NCI-H146 (cell line): ENCODE results near the gene LONRF2.

Experiments
- DNase-seq: peaks from one replicate; lab custom pipeline; 2025; lab: John Stamatoyannopoulos, UW

Gene LONRF2

GRCh38 chr2:100275200-100275589, 47.1 kb downstream of the LONRF2 start:
- no peak for DNase-seq

DNA sequence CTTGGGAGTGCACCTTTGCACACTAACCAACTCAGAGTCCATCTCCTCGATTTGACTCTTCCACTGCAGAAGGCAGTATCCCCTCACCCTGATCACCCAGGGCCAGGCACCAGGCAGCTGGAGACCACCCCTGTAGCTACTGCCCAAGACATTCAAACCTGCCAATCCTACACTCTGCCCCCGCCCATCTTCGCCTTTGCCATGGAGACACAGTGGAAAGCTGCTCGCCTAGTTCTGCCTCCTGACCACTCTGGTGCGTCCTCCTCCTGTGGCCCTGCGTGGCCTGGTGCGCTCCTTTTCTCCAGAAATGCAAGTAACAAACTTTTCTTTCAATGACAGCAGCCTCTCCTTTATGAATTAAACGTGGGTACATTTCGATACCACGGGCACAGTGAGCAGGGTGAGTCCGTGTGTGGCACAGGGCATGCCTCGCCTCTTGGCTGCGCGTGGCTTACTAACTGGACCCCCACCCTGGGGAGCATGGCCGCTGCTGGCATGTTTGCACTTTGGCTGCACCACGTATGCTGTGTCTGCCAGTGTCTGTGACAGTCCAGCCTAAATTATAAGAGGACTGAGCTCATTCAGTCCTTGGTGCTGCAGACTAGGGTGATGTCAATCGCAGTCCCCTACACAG, 47.6 kb downstream of the LONRF2 start:
- no peak for DNase-seq

DNA sequence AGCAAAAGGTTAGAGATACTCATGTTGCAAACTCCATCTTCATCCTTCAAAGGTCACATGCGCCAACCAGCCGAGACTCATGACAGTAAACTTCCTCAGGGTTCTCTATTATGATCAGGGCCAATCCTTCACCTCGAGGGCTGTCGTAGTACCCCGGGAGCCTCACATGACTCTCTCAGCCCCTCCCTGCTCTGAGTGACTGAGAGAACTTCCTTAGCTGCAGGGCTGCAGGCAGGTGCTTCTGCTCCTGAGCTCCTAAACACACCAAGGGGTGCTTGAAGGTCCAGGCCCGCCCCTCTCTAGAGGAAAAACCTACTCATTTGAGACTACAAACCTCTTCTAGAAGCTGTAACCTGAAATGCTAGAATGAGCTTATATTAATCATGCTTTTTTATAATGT, 48.2 kb downstream of the LONRF2 start:
- DNase-seq: no peak

DNA sequence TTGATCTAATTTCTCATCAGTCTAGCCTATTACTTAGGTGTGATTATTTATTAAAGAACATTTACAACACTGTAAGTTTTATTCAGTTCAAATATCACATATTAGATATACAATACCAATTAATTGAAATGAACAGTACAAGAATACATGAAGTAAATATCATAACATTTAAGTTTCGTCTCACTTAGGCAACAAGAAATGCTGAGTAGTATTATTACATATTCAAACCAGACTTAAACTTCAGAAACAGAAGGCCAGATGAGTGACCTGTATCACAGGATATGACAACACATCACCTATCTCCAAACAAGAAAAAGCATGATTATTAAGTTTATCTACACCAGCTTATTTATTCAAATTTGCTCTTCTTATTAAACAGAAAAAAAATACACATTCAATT, 48.9 kb downstream of the LONRF2 start:
- DNase-seq: no peak

DNA sequence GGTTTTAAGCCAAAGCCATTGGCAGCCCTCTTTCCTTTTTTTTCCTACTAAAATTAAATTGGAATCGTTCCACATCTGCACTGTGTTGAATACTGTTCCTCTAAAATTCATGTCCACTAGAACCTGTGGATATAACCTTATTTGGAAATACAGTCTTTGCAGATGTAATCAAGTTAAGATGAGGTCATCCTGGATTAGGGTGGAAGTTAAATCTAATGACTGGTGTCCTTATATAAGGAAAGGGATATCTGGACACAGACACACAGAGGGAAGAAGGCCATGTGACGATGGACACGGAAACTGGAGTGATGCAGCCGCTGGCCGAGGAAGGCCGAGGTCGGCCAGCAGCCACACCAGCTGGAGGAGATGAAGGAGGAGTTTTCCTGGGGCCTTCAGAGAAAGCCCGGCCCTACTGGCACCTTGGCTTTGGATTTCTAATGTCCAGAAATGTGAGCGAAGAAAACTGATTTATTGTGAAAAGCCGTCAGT, 49.4 kb downstream of the LONRF2 start:
- DNase-seq: no peak

DNA sequence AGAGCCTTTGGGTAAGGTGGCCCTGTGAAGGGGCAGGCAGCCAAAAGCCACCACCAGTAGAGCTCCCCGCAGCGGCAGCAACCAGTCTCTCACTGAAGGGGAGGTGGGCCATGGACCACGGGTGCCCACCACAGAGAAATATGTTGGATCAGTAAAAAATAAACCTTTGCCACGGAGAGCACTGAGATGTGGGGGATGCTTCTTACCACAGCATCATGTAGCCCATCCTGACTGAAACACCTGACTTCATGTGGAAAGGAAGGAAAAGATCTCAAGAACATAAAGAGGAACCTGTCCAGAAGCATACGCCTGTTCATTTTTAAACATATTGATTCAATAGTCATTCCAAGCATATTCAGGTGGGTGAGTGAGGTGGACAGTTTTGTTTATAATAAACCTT, 51.1 kb downstream of the LONRF2 start:
- no peak for DNase-seq

DNA sequence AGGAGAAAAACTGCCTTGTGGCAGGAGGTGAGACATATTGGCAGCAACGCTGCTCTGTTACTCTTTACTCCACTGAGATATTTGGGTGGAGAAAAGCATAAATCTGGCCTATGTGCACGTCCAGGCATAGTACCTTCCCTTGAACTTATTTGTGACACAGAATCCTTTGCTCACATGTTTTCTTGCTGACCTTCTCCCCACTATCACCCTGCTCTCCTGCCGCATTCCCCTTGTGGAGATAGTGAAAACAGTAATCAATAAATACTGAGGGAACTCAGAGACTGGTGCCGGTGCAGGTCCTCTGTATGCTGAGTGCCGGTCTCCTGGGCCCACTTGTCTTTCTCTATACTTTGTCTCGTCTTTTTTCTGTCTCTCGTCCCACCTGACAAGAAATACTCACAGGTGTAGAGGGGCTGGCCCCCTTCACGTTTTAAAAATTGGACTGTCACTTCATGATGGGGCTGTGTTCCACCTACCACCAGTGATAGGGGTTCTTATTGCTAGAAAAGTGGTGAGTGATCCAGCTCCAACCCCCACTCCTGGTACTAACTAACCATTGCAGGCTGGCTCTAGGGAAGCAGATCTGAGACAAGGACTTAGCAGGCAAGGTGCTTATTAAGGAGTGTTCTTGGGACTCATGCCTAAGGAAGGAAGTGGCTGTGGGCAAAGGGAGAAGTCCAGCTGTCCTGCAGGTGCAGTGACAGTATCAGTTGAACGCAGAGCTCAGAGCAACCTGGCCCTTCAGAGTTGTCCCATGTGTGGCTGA, 51.7 kb downstream of the LONRF2 start:
- no peak for DNase-seq

DNA sequence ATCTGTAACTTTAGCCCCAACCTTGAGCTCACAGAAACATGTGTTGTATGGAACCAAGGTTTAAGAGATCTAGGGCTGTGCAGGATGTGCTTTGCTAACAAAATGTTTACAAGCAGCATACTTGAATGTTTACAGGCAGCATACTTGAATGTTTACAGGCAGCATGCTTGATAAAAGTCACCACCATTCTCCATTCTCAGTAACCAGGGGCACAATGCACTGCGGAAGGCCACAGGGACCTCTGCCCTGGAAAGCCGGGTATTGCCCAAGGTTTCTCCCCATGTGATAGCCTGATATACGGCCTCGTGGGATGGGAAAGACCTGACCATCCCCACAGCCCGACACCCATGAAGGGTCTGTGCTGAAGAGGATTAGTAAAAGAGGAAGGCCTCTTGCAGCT, 52.4 kb downstream of the LONRF2 start:
- no peak for DNase-seq

DNA sequence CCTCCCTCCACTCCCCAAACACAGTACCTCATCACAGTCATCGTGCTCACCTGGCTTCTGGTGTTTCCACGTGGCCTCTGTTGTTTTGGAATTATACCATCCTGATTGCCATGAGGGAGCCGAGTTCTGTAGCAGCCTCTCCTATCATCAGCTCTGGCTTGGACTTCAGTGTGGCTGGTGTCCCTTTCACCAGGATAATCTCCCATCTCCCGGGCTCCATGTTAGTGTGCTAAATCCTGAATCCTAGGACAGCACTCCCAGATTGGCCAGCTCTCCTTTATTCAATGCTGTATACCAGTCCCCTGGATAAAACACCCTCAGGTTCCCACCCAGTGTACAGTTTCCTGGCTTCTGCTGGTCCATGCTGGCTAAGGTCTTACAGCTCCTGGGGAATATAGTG, 53.3 kb downstream of the LONRF2 start:
- DNase-seq: no peak

DNA sequence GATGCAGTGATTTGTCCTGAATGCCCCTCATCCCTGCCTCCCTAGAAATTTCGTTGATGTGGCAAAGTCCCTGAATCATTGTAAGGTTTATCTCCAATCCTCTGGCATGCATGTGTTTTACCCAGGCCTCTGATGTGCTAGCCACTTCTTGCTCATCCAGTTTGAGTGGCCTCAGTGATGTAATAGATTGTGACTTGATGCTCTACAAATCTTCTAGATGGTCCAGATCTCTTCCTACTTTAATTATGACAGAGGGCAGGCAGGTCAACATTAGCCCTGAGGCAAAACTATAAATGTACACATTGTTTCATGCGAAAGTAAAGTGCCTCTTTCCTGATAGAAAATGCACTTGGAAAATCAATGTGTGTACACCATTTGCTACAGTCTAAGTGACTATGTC, 54.5 kb downstream of the LONRF2 start:
- no peak for DNase-seq

- DNase-seq: no peak
These were observed 56.2 kb downstream of the LONRF2 start for GRCh38 chr2:100266126-100266525.

DNA sequence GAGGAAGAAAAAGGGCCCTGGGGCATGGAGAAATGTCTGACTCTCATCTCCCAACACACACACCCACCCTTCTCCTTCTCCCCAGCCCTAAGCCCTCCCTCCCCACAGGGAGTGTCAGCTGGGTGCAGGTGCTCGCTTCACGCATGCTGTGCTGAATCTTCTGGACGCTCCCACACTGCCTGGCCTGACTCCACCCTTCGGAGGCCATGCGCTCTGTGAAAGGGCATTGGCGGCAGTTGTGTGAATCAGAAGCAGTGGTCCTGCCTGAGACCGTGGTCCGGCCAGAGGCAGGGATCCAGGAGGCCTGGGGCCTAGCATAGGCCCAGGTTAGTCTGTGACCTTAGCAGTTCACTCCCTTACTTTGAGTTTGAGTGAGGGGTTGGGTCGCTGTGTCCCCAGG, 57.1 kb downstream of the LONRF2 start:
- DNase-seq: no peak

GRCh38 chr2:100264651-100265050, 57.6 kb downstream of the LONRF2 start:
- no peak for DNase-seq

DNA sequence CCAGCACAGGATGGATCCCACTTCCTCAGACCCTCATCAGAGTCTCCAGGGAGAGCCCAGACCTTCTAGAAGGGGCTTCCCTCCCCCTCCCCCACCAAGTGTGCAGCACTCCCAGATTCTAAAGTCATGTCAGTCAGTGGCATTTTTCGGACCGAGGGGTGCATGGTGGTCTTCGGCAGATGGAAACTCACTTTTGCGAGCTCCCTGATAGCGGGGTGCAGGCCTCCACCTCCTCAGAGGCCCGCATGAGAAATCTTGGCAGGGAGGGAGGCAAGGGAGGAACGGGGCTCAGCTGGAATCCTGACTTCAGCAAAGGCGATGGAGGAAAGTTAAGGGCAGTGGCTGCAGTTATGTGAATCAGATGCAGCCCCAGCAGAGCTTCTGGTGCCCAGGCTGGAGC, 58.2 kb downstream of the LONRF2 start:
- DNase-seq: no peak

DNA sequence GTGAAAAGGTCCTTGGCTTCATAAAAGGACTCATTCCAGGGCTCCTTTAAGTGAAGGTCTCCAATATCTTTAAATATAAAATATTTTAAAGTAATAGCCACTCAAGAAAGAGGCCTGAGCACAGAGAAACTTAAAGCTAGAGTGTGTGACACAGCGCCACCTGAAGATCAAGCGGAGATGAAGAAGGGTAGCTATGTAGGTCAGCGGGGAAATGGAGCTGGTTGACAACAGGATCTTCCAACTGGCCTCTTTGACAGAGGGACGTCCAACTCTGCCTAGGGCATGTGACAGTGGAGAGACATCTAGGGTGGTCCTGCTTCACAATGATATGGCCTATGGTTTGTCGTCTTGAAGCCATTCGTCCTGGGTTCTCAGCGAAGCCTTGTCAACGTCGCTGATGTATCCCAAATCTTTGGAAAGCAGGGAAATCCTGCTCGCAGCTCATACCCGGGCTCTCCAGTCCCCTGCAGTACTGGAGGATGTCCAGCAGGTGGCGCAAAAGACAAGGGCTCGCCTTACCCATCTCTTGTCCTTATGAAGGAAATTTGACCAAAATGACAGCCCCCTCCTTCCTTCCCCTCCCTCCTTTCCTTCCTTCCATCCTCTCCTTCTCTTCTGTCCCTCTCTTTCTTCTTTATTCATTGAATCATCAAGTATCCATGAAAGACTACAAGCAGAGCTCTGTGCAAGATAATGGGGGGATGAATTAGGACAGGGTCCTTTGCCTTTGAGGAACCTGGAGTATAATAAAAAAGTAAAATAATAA, 59.6 kb downstream of the LONRF2 start:
- DNase-seq: peak; percentile 55

DNA sequence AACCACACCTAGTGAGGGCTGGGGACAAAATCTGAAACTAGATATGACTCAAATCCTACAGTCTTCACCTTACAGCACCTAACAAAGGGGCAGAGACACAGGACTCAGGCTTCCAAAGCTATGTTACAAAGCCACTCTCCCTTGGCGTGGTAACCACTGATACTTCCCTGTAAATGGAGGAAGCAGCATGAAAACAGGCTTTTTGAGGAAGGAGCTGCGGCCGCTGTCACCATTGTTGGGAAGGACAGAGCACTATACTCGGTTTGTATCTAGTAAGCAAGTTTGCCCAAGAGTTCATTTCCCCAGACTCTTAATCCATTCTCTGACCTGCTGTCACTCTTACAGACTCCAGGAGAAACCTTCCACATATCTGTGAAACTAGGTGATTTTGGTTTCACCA, 60.3 kb downstream of the LONRF2 start:
- no peak for DNase-seq

DNA sequence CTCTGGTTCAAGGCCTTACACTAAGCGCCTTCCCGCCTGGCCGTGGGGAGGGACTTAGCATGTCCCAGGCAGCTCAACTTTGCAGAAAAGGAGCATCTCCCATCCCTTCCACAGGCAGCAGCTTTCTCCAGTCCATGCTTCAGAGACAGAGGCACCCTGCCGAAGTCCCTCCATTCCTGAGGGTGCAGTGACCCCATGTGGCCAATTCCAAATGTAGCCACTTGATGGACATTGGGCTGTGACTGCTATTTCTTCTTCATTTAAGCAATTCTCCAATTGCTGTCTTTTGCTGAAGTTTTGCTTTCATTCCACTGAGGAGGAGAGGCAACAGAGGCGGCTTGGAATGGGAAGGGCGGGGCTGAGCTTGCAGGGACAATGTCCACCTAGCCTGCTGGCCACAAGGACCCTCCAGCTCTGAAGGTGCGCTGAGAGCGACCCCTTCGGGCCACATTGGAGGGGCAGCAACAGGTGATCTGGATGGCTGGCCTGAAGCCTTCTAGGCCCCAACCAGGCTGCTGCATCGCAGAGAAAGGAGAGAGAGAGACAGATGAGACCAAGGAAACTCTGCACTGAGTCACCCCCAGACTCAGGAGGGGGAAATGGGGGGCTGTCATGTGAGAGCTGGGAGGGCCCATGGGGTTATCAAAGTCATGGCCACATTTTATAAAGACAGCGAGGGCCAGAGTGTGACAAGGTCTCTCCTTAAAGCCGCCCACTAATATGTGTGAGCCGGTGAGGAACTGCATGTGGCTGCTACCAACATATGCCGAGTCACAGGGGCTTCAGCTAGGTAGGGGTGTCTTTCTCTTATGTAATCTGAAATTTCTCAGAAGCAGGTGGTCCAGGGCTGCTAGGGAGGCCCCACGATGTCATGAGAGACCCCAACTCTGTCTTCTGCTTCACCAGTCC, 61.3 kb downstream of the LONRF2 start:
- DNase-seq: peak; percentile 84

DNA sequence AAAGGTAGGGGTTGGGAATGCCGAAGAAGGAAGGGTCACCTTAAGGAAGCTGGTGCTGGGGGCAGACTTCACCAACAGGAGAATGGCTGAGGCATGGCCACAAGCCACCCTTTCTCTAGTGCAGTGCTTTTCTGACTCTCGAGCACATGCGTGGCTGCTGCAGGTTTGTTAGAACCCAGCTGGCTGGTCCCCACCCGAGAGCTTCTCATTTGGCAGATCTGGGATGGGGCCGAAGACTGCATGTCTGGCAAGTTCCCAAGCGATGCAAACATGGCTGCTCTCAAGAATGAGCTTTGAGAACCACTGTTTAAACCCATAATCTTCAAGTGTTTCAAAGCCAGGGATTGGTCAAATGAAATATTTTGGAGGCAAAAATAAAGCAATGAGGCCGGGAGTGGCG, 63.2 kb downstream of the LONRF2 start:
- DNase-seq: no peak

GRCh38 chr2:100257939-100258338, 64.4 kb downstream of the LONRF2 start:
- DNase-seq: no peak

- no peak for DNase-seq
These were observed 65.5 kb downstream of the LONRF2 start for GRCh38 chr2:100256849-100257248.

GRCh38 chr2:100256416-100256815, 65.9 kb downstream of the LONRF2 start:
- DNase-seq: no peak

DNA sequence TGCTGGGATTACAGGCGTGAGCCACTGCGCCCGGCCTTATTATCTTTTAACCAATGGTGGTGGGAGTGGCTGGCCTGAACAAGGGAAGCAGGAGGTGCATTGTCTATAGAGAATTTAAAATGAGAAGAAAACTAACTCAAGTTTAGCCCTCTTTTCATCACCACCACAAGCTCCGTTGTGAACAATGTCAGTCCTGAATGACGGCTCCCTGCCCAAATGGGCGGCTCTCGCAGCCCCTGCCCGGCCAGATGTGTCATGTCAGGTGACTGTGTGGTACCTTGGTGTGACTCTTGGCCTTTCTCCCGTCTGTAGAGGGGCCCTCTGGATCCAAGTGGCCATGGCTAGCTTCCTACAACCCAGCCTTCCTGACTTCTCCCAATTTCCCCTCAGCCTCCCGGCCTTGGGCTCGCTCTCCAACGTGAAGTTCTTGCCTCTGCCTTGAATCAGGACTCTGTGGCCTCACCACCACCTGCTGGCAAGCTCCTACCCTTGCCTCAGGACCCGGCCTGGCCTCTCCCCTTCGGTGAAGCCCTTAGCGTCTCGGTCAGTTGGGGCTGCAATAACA, 67.6 kb downstream of the LONRF2 start:
- no peak for DNase-seq
